Activated T-helper 1 cell treated with anti-CD3 and anti-CD28 coated beads, Interleukin-12 subunit alpha, Interleukin-12 subunit beta, Interleukin-2, Interleukin-4 antibody, amounts not matched to agents 30 ng/mL and 10 ng/mL and 1 ng/mL, durations not matched to agents 14 hours and 24 hours and 36 hours (primary cell): ENCODE results near the gene PPIA. TPM values are rescaled to one million over a fixed set of nuclear protein-coding genes. Genes with fewer than 3 reads are reported as not detected.
"Not testable (repeated sequence)": the region's sequence is repeated elsewhere in the genome, so short reads cannot be mapped to it uniquely, and the experiment has no call there.

Experiments
- DNase-seq: peaks from one replicate; pipeline ENCODE4 v3.0.0; 2021; ENCODE audit warnings: low spot score
- H3K27ac Mint-ChIP-seq: one replicate; pipeline ENCODE4 v1.8.0; 2021; ENCODE audit warnings: mild to moderate bottlenecking, mixed read lengths
- H3K27me3 Mint-ChIP-seq: one replicate; pipeline ENCODE4 v1.8.0; 2022; ENCODE audit warnings: mild to moderate bottlenecking, moderate library complexity, mixed read lengths; ENCODE audit not compliant: insufficient read depth
- H3K36me3 Mint-ChIP-seq: one replicate; pipeline ENCODE4 v1.8.0; 2021; ENCODE audit warnings: low read depth, mixed read lengths
- H3K4me1 Mint-ChIP-seq: one replicate; pipeline ENCODE4 v1.8.0; 2021; ENCODE audit warnings: low read depth, mixed read lengths
- H3K4me3 Mint-ChIP-seq: one replicate; pipeline ENCODE4 v1.8.0; 2021; ENCODE audit warnings: mild to moderate bottlenecking, moderate library complexity, mixed read lengths
- H3K9me3 Mint-ChIP-seq: one replicate; pipeline ENCODE4 v1.8.0; 2021; ENCODE audit warnings: mixed read lengths
- intact Hi-C: fragments of 100-400 bp; cut with micrococcal nuclease; formaldehyde crosslinking; loops from one replicate; pipeline ENCODE4 v1.15.1; 2024
- total RNA-seq: library from RNA; stranded (reverse); gene quantifications from 2 replicates; pipeline ENCODE4 v1.2.3, GENCODE V29; 2022

PPIA gene
- total RNA-seq, 1 donor from 2014 or later: 2,153 TPM

- intact Hi-C loops: no loop called here
- H3K27me3 Mint-ChIP-seq: no peaks in the 10 kb centered on the region
- H3K4me3 Mint-ChIP-seq: peak overlapping the region; percentile 12
- H3K27ac Mint-ChIP-seq: peak overlapping the region; percentile 4
- no peak for DNase-seq
- no peaks in the 10 kb centered on the region for H3K9me3 Mint-ChIP-seq
- peaks cover 34% of the 10 kb centered on the region for H3K4me1 Mint-ChIP-seq
- peaks cover 57% of the 10 kb centered on the region for H3K36me3 Mint-ChIP-seq
Measured at GRCh38 chr7:44799939-44800338, 3.5 kb downstream of the PPIA start.

- Mint-ChIP-seq H3K9me3 (no peaks in the 10 kb centered on the region), H3K36me3 (peaks cover 57% of the 10 kb centered on the region), H3K4me1 (peaks cover 34% of the 10 kb centered on the region), H3K4me3 (peak overlapping the region; percentile 30), H3K27ac (no peak overlapping the region), H3K27me3 (no peaks in the 10 kb centered on the region)
- intact Hi-C loops: no loop called here
- no peak for DNase-seq
Measured at GRCh38 chr7:44801890-44802289, 5.4 kb downstream of the PPIA start.

GRCh38 chr7:44802418-44803025, 6.0 kb downstream of the PPIA start:
- intact Hi-C loops: no loop called here
- DNase-seq: no peak
- H3K4me1 Mint-ChIP-seq: peaks cover 31% of the 10 kb centered on the region
- H3K4me3 Mint-ChIP-seq: no peak overlapping the region
- H3K9me3 Mint-ChIP-seq: no peaks in the 10 kb centered on the region
- H3K27me3 Mint-ChIP-seq: no peaks in the 10 kb centered on the region
- no peak overlapping the region for H3K27ac Mint-ChIP-seq
- peaks cover 51% of the 10 kb centered on the region for H3K36me3 Mint-ChIP-seq

- H3K27ac Mint-ChIP-seq, H3K27me3 Mint-ChIP-seq, DNase-seq, H3K9me3 Mint-ChIP-seq, H3K4me3 Mint-ChIP-seq, intact Hi-C loops: not testable (repeated sequence)
- H3K36me3 Mint-ChIP-seq: peaks cover 40% of the 10 kb centered on the region
- H3K4me1 Mint-ChIP-seq: peaks cover 20% of the 10 kb centered on the region
Measured at GRCh38 chr7:44803828-44804519, 7.5 kb downstream of the PPIA start.

GRCh38 chr7:44805950-44806349, 9.5 kb downstream of the PPIA start:
- H3K36me3 Mint-ChIP-seq: peaks cover 23% of the 10 kb centered on the region
- intact Hi-C loops: no loop called here
- H3K4me1 Mint-ChIP-seq: peaks cover 9% of the 10 kb centered on the region
- H3K27ac Mint-ChIP-seq: no peak overlapping the region
- no peaks in the 10 kb centered on the region for H3K27me3 Mint-ChIP-seq
- no peak for DNase-seq
- no peak overlapping the region for H3K4me3 Mint-ChIP-seq
- H3K9me3 Mint-ChIP-seq: no peaks in the 10 kb centered on the region

- Mint-ChIP-seq H3K27me3 (no peaks in the 10 kb centered on the region), H3K36me3 (no peaks in the 10 kb centered on the region)
- intact Hi-C loops: no loop called here
Measured at GRCh38 chr7:44808914-44809393, 12.5 kb downstream of the PPIA start.

GRCh38 chr7:44811093-44811492, 14.6 kb downstream of the PPIA start:
- Mint-ChIP-seq H3K27ac (no peak overlapping the region), H3K27me3 (no peaks in the 10 kb centered on the region), H3K9me3 (no peaks in the 10 kb centered on the region), H3K4me1 (no peaks in the 10 kb centered on the region), H3K4me3 (no peak overlapping the region), H3K36me3 (no peaks in the 10 kb centered on the region)
- intact Hi-C loops: no loop called here
- DNase-seq: no peak

More at GRCh38 chr7:44808914-44809393, 12.5 kb downstream of the PPIA start:
- H3K9me3 Mint-ChIP-seq: no peaks in the 10 kb centered on the region
- H3K4me1 Mint-ChIP-seq: no peaks in the 10 kb centered on the region
- no peak for DNase-seq
- H3K27ac Mint-ChIP-seq: no peak overlapping the region
- no peak overlapping the region for H3K4me3 Mint-ChIP-seq

GRCh38 chr7:44811571-44811970, 15.1 kb downstream of the PPIA start:
- intact Hi-C loops: no loop called here
- H3K9me3 Mint-ChIP-seq: no peaks in the 10 kb centered on the region

GRCh38 chr7:44814919-44815318, 18.4 kb downstream of the PPIA start:
- H3K9me3 Mint-ChIP-seq: no peaks in the 10 kb centered on the region
- H3K4me3 Mint-ChIP-seq: no peak overlapping the region

More at GRCh38 chr7:44811571-44811970, 15.1 kb downstream of the PPIA start:
- H3K36me3 Mint-ChIP-seq: no peaks in the 10 kb centered on the region
- no peak for DNase-seq
- H3K4me3 Mint-ChIP-seq: no peak overlapping the region
- H3K27ac Mint-ChIP-seq: no peak overlapping the region
- H3K4me1 Mint-ChIP-seq: no peaks in the 10 kb centered on the region
- H3K27me3 Mint-ChIP-seq: no peaks in the 10 kb centered on the region

GRCh38 chr7:44819292-44819691, 22.8 kb downstream of the PPIA start:
- H3K27ac Mint-ChIP-seq: no peak overlapping the region
- DNase-seq: no peak
- peaks cover under 1% of the 10 kb centered on the region for H3K4me1 Mint-ChIP-seq
- intact Hi-C loops: no loop called here
- H3K36me3 Mint-ChIP-seq: peaks cover 3% of the 10 kb centered on the region
- H3K4me3 Mint-ChIP-seq: no peak overlapping the region
- H3K9me3 Mint-ChIP-seq: no peaks in the 10 kb centered on the region
- H3K27me3 Mint-ChIP-seq: no peaks in the 10 kb centered on the region

More at GRCh38 chr7:44814919-44815318, 18.4 kb downstream of the PPIA start:
- no peak for DNase-seq
- intact Hi-C loops: no loop called here
- no peaks in the 10 kb centered on the region for H3K36me3 Mint-ChIP-seq
- H3K27me3 Mint-ChIP-seq: no peaks in the 10 kb centered on the region
- H3K27ac Mint-ChIP-seq: no peak overlapping the region
- H3K4me1 Mint-ChIP-seq: no peaks in the 10 kb centered on the region

- Mint-ChIP-seq H3K9me3 (no peaks in the 10 kb centered on the region), H3K27me3 (no peaks in the 10 kb centered on the region), H3K36me3 (peaks cover 15% of the 10 kb centered on the region), H3K27ac (peak overlapping the region; percentile 45), H3K4me1 (peaks cover 9% of the 10 kb centered on the region), H3K4me3 (no peak overlapping the region)
- DNase-seq: no peak
- intact Hi-C loops: no loop called here
Measured at GRCh38 chr7:44823255-44823781, 26.8 kb downstream of the PPIA start.

- Mint-ChIP-seq H3K27ac (peak overlapping the region; percentile 72), H3K9me3 (no peaks in the 10 kb centered on the region), H3K36me3 (peaks cover 21% of the 10 kb centered on the region), H3K27me3 (no peaks in the 10 kb centered on the region), H3K4me1 (peaks cover 9% of the 10 kb centered on the region), H3K4me3 (no peak overlapping the region)
- no peak for DNase-seq
- intact Hi-C loops: no loop called here
Measured at GRCh38 chr7:44824894-44825526, 28.5 kb downstream of the PPIA start.

- peaks cover 27% of the 10 kb centered on the region for H3K36me3 Mint-ChIP-seq
- no peak overlapping the region for H3K4me3 Mint-ChIP-seq
- H3K9me3 Mint-ChIP-seq: no peaks in the 10 kb centered on the region
- intact Hi-C loops: no loop called here
- H3K27me3 Mint-ChIP-seq: no peaks in the 10 kb centered on the region
- peaks cover 9% of the 10 kb centered on the region for H3K4me1 Mint-ChIP-seq
- no peak overlapping the region for H3K27ac Mint-ChIP-seq
- no peak for DNase-seq
Measured at GRCh38 chr7:44827567-44827966, 31.1 kb downstream of the PPIA start.
